Esophagus muscularis mucosa (tissue), 4 donors: Measurements from ENCODE around the gene EIF2A. TPM values are rescaled to one million over a fixed set of nuclear protein-coding genes. Genes with fewer than 3 reads are reported as not detected.

Source experiments
- DNase-seq: peaks from one replicate; pipeline ENCODE4 v3.0.0-alpha.2; 2017; ENCODE audit errors: extremely low spot score
- H3K27ac ChIP-seq, 4 donors: fragments of 200-600 bp; sonication (generic); replicated peaks in 1 of 4; 1 replicate in 3 of 4; 2 replicates in 1 of 4; pipeline ENCODE4 v1.5.1; 2016 to 2019; ENCODE audit warnings: mild to moderate bottlenecking in 1 of 4
- H3K27me3 ChIP-seq, 4 donors: fragments of 200-600 bp; sonication (generic); one replicate each; pipeline versions ENCODE4 v1.5.1 to v1.6.0; 2016 to 2019
- H3K36me3 ChIP-seq, 4 donors: fragments of 200-600 bp; sonication (generic); one replicate each; pipeline ENCODE4 v1.5.1; 2016 to 2019
- H3K4me1 ChIP-seq, 4 donors: fragments of 200-600 bp; sonication (generic); one replicate each; pipeline ENCODE4 v1.5.1; 2016 to 2019
- H3K4me3 ChIP-seq, 4 donors: fragments of 200-600 bp; sonication (generic); 1 replicate in 2 of 4; 2 replicates in 2 of 4; pipeline ENCODE4 v1.5.1; 2016 to 2019; ENCODE audit warnings: mild to moderate bottlenecking in 4 of 4, moderate library complexity in 1 of 4
- H3K9me3 ChIP-seq, 4 donors: fragments of 200-600 bp; sonication (generic); 1 replicate in 3 of 4; 2 replicates in 1 of 4; pipeline ENCODE4 v1.5.1; 2016 to 2019
- CTCF ChIP-seq, 3 experiments: fragments of 200-600 bp in 2 of 3; fragments of 450-650 bp in 1 of 3; sonication (generic) in 2 of 3; IDR thresholded peaks; one replicate each; pipeline ENCODE4 v1.5.1; 2017 to 2019; ENCODE audit warnings: antibody characterized with exemption in 3 of 3, mild to moderate bottlenecking in 2 of 3, moderate library complexity in 1 of 3
- EP300 ChIP-seq: sonication (generic); formaldehyde crosslinking; IDR thresholded peaks from one replicate; pipeline ENCODE4 v1.6.1; 2017; ENCODE audit warnings: antibody characterized with exemption
- POLR2A ChIP-seq: fragments of 450-650 bp; IDR thresholded peaks from one replicate; pipeline ENCODE4 v1.6.1; 2017; ENCODE audit warnings: antibody characterized with exemption, moderate library complexity, mild to moderate bottlenecking, low read depth
- POLR2AphosphoS5 ChIP-seq, 2 donors: sonication (generic); formaldehyde crosslinking; IDR thresholded peaks; one replicate each; pipeline ENCODE4 v1.6.1; 2017; ENCODE audit warnings: antibody characterized with exemption in 2 of 2
- WGBS: methylation state at CpG from one replicate; pipeline ENCODE4 v1.1.5; 2018; 5-methylcytosine and 5-hydroxymethylcytosine counted together
- intact Hi-C: fragments of 100-400 bp; cut with DNase I; formaldehyde crosslinking; loops from one replicate; pipeline ENCODE4 v1.15.1; 2023
- total RNA-seq, 4 donors: library from RNA; depleted of rRNA; stranded (reverse); fragments of >200 nt; gene quantifications; one replicate each; pipeline versions ENCODE4 v1.1.0 to v1.2.1, GENCODE V29; 2016

The EIF2A gene
- total RNA-seq, 4 donors from 2014 or later = 113 to 176 (median 154) TPM

GRCh38 chr3:150607267-150608065, 60.9 kb downstream of the EIF2A start:
- WGBS = 82% methylated on average over 8 of the region's 8 CpGs
- no peak for DNase-seq
- Histone ChIP-seq H3K27me3 (no peaks in the 10 kb centered on the region), H3K27ac (no peak overlapping the region), H3K4me1 (peaks cover 33 to 74% (median 72%) of the 10 kb centered on the region in 4 donors), H3K9me3 (no peaks in the 10 kb centered on the region), H3K36me3 (peaks cover 0 to 18% (median 10%) of the 10 kb centered on the region in 4 donors), H3K4me3 (no peak overlapping the region)
- intact Hi-C loops = no loop called here
- TF ChIP-seq EP300 = no peak
- TF ChIP-seq POLR2AphosphoS5 (IDR thresholded peaks at IDR 0.05) = no peak
- no peak for TF ChIP-seq POLR2A
- no peak for TF ChIP-seq CTCF (IDR thresholded peaks at IDR 0.05)

GRCh38 chr3:150609988-150610387, 63.4 kb downstream of the EIF2A start:
- Histone ChIP-seq H3K9me3 (no peaks in the 10 kb centered on the region), H3K4me3 (no peak overlapping the region), H3K36me3 (peaks cover 0 to 18% (median 10%) of the 10 kb centered on the region in 4 donors), H3K27ac (no peak overlapping the region), H3K27me3 (no peaks in the 10 kb centered on the region), H3K4me1 (peaks cover 29 to 77% (median 74%) of the 10 kb centered on the region in 4 donors)
- intact Hi-C loops = no loop called here
- TF ChIP-seq POLR2AphosphoS5 (IDR thresholded peaks at IDR 0.05) (no peak), POLR2A (no peak), EP300 (no peak), CTCF (IDR thresholded peaks at IDR 0.05) (no peak)
- 0% methylated on average over 1 of the region's 1 CpG for WGBS
- DNase-seq = no peak

- no peaks in the 10 kb centered on the region for H3K27me3 ChIP-seq
- intact Hi-C loops = no loop called here
- no peak overlapping the region for H3K4me3 ChIP-seq
- H3K9me3 ChIP-seq = no peaks in the 10 kb centered on the region
- no peak for DNase-seq
- H3K27ac ChIP-seq = no peak overlapping the region
- TF ChIP-seq CTCF (IDR thresholded peaks at IDR 0.05) (no peak), POLR2A (no peak), EP300 (no peak), POLR2AphosphoS5 (IDR thresholded peaks at IDR 0.05) (no peak)
- H3K4me1 ChIP-seq = peaks cover 26 to 69% (median 66%) of the 10 kb centered on the region in 4 donors
- H3K36me3 ChIP-seq = peaks cover 0 to 18% (median 10%) of the 10 kb centered on the region in 4 donors
- WGBS = 22% methylated on average over 1 of the region's 1 CpG
These were observed 64.2 kb downstream of the EIF2A start for GRCh38 chr3:150610785-150611184.

- intact Hi-C loops = no loop called here
- DNase-seq = no peak
- peaks cover 26 to 60% (median 57%) of the 10 kb centered on the region in 4 donors for H3K4me1 ChIP-seq
- no peak overlapping the region for H3K27ac ChIP-seq
- H3K27me3 ChIP-seq = no peaks in the 10 kb centered on the region
- no peak overlapping the region for H3K4me3 ChIP-seq
- 98% methylated on average over 25 of the region's 34 CpGs for WGBS
- H3K9me3 ChIP-seq = no peaks in the 10 kb centered on the region
- TF ChIP-seq POLR2A (no peak), EP300 (no peak), CTCF (IDR thresholded peaks at IDR 0.05) (no peak), POLR2AphosphoS5 (IDR thresholded peaks at IDR 0.05) (no peak)
- peaks cover 0 to 13% (median 11%) of the 10 kb centered on the region in 4 donors for H3K36me3 ChIP-seq
These were observed 65.1 kb downstream of the EIF2A start for GRCh38 chr3:150611666-150612065.
